Thyroid gland (tissue), 4 donors: Measurements from ENCODE around the gene TMEM132A.

ENCODE experiments used
- CTCF ChIP-seq, 6 experiments: fragments of 200-600 bp in 3 of 6; fragments of 450-650 bp in 3 of 6; sonication (generic) in 3 of 6; IDR thresholded peaks; one replicate each; pipeline ENCODE4 v1.5.1; 2016 to 2019; ENCODE audit warnings: antibody characterized with exemption in 6 of 6, mild to moderate bottlenecking in 2 of 6, inconsistent platforms in 1 of 6, moderate library complexity in 1 of 6
- POLR2A ChIP-seq, 2 donors: fragments of 450-650 bp; IDR thresholded peaks; one replicate each; pipeline ENCODE4 v1.6.1; 2017; ENCODE audit warnings: antibody characterized with exemption in 2 of 2, mild to moderate bottlenecking in 2 of 2, moderate library complexity in 1 of 2

DNA sequence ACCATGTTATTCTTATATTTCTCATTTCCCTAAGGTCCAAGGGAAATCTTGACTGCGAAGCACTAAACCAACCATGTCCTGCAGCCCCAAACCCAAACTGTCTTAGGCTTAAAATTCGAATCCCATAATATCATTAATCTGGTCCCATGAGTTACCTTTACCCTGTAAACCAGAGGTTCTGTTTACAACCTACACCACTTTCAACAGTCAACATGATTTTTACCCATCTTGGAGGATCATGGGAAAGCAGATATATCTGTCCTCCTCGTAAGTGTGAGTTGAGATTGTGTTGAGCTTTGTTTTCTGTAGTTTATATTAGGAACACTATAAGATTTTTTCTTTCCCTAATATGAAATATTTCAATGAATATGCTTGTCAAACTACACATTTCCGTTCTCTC is 24.3 kb upstream of the TMEM132A start:
- no peak for TF ChIP-seq CTCF (IDR thresholded peaks at IDR 0.05)
- TF ChIP-seq POLR2A (IDR thresholded peaks at IDR 0.05), result no peak
